Activated CD4-positive, alpha-beta memory T cell treated with anti-CD3 and anti-CD28 coated beads, Interleukin-2, amount 10 ng/mL, durations not matched to agents 7 days and 5 days (primary cell): ENCODE results near the gene ST3GAL2. TPM values are rescaled to one million over a fixed set of nuclear protein-coding genes. Genes with fewer than 3 reads are reported as not detected.
A peak's percentile ranks its signal among the peaks of the same experiment; 100 is the strongest.

Source experiments
- CTCF ChIA-PET: fragments of 350-600 bp; sonication (Branson Sonifier 250); formaldehyde crosslinking; loops from one replicate; lab custom pipeline; 2021; ENCODE audit warnings: antibody characterized with exemption, inconsistent platforms; lab: Charles Lee
- POLR2A ChIA-PET: fragments of 350-600 bp; sonication (Branson Sonifier 250); formaldehyde crosslinking; loops from one replicate; lab custom pipeline; 2021; ENCODE audit warnings: antibody characterized with exemption; lab: Charles Lee
- DNase-seq: peaks from one replicate; pipeline ENCODE4 v3.0.0-alpha.2; 2020
- H3K27ac Mint-ChIP-seq: one replicate; pipeline ENCODE4 v1.8.0; 2021; ENCODE audit warnings: mild to moderate bottlenecking, mixed read lengths
- H3K27me3 Mint-ChIP-seq: one replicate; pipeline ENCODE4 v1.8.0; 2021; ENCODE audit warnings: mixed read lengths
- H3K36me3 Mint-ChIP-seq: one replicate; pipeline ENCODE4 v1.8.0; 2021; ENCODE audit warnings: low read depth, mixed read lengths
- H3K4me1 Mint-ChIP-seq: one replicate; pipeline ENCODE4 v1.8.0; 2021; ENCODE audit warnings: mixed read lengths
- H3K4me3 Mint-ChIP-seq: one replicate; pipeline ENCODE4 v1.8.0; 2021; ENCODE audit warnings: mild to moderate bottlenecking, mixed read lengths
- H3K9me3 Mint-ChIP-seq: one replicate; pipeline ENCODE4 v1.8.0; 2021; ENCODE audit warnings: mixed read lengths
- total RNA-seq, 2 experiments: library from RNA; stranded (reverse); gene quantifications; one replicate each; pipeline ENCODE4 v1.2.3, GENCODE V29; 2021

Gene ST3GAL2
- total RNA-seq, 2 experiments from 2014 or later = 21.6 to 22.7 TPM

- no peaks in the 10 kb centered on the region for H3K27me3 Mint-ChIP-seq
- peaks cover 12% of the 10 kb centered on the region for H3K36me3 Mint-ChIP-seq
- H3K27ac Mint-ChIP-seq = no peak overlapping the region
- ChIA-PET CTCF (no interaction called here), POLR2A (interaction anchor here (1.0 kb wide), 2 partner anchors 31 to 51 kb away, joined by 3 to 4 read pairs; no protein-coding TSS in a partner anchor)
- H3K9me3 Mint-ChIP-seq = no peaks in the 10 kb centered on the region
- DNase-seq = no peak
- H3K4me1 Mint-ChIP-seq = peaks cover 51% of the 10 kb centered on the region
- H3K4me3 Mint-ChIP-seq = no peak overlapping the region
Observed at GRCh38 chr16:70432356-70432722, 6.6 kb downstream of the ST3GAL2 start.

GRCh38 chr16:70430667-70431536, 8.0 kb downstream of the ST3GAL2 start:
- peaks cover 42% of the 10 kb centered on the region for H3K4me1 Mint-ChIP-seq
- peaks cover 12% of the 10 kb centered on the region for H3K36me3 Mint-ChIP-seq
- no peak overlapping the region for H3K4me3 Mint-ChIP-seq
- no peaks in the 10 kb centered on the region for H3K27me3 Mint-ChIP-seq
- no peaks in the 10 kb centered on the region for H3K9me3 Mint-ChIP-seq
- H3K27ac Mint-ChIP-seq = peak overlapping the region; percentile 77
- peak; percentile 45 for DNase-seq
- POLR2A ChIA-PET = interaction anchor here (2.0 kb wide), 1 partner anchor 50 kb away, joined by 10 read pairs; no protein-coding TSS in a partner anchor
- CTCF ChIA-PET = no interaction called here

GRCh38 chr16:70429888-70430666, 8.8 kb downstream of the ST3GAL2 start:
- Mint-ChIP-seq H3K27ac (peak overlapping the region; percentile 77), H3K4me1 (peaks cover 42% of the 10 kb centered on the region), H3K36me3 (peaks cover 12% of the 10 kb centered on the region), H3K9me3 (no peaks in the 10 kb centered on the region), H3K27me3 (no peaks in the 10 kb centered on the region), H3K4me3 (no peak overlapping the region)
- CTCF ChIA-PET = no interaction called here
- POLR2A ChIA-PET = interaction anchor here (2.0 kb wide), 1 partner anchor 49 kb away, joined by 10 read pairs; no protein-coding TSS in a partner anchor
- no peak for DNase-seq

- H3K4me1 Mint-ChIP-seq = peaks cover 38% of the 10 kb centered on the region
- peak; percentile 63 for DNase-seq
- no peak overlapping the region for H3K4me3 Mint-ChIP-seq
- no peaks in the 10 kb centered on the region for H3K9me3 Mint-ChIP-seq
- ChIA-PET POLR2A (interaction anchor here (1.2 to 2.0 kb wide), 2 partner anchors 9 to 48 kb away, joined by 3 to 10 read pairs; no protein-coding TSS in a partner anchor), CTCF (interaction anchor here (0.7 kb wide), 1 partner anchor 48 kb away, joined by 3 read pairs; no protein-coding TSS in a partner anchor)
- H3K36me3 Mint-ChIP-seq = peaks cover 5% of the 10 kb centered on the region
- H3K27ac Mint-ChIP-seq = peak overlapping the region; percentile 34
- H3K27me3 Mint-ChIP-seq = no peaks in the 10 kb centered on the region
Observed at GRCh38 chr16:70428178-70428998, 10.5 kb downstream of the ST3GAL2 start.

- Mint-ChIP-seq H3K4me1 (peaks cover 35% of the 10 kb centered on the region), H3K36me3 (peaks cover 5% of the 10 kb centered on the region), H3K9me3 (no peaks in the 10 kb centered on the region), H3K4me3 (no peak overlapping the region), H3K27ac (peak overlapping the region; percentile 4), H3K27me3 (no peaks in the 10 kb centered on the region)
- POLR2A ChIA-PET = interaction anchor here (1.2 kb wide), 1 partner anchor 9 kb away, joined by 3 read pairs; no protein-coding TSS in a partner anchor
- DNase-seq = no peak
- CTCF ChIA-PET = interaction anchor here (0.7 kb wide), 1 partner anchor 48 kb away, joined by 3 read pairs; no protein-coding TSS in a partner anchor
Observed at GRCh38 chr16:70427786-70428177, 11.1 kb downstream of the ST3GAL2 start.

GRCh38 chr16:70422543-70422942, 16.4 kb downstream of the ST3GAL2 start:
- CTCF ChIA-PET = no interaction called here
- peaks cover 19% of the 10 kb centered on the region for H3K4me1 Mint-ChIP-seq
- H3K4me3 Mint-ChIP-seq = no peak overlapping the region
- H3K36me3 Mint-ChIP-seq = peaks cover under 1% of the 10 kb centered on the region
- POLR2A ChIA-PET = interaction anchor here (0.8 kb wide), 1 partner anchor 15 kb away, joined by 4 read pairs; no protein-coding TSS in a partner anchor
- no peaks in the 10 kb centered on the region for H3K9me3 Mint-ChIP-seq
- H3K27me3 Mint-ChIP-seq = no peaks in the 10 kb centered on the region
- DNase-seq = no peak
- no peak overlapping the region for H3K27ac Mint-ChIP-seq

- peaks cover 16% of the 10 kb centered on the region for H3K4me1 Mint-ChIP-seq
- DNase-seq = no peak
- no peak overlapping the region for H3K4me3 Mint-ChIP-seq
- no peaks in the 10 kb centered on the region for H3K9me3 Mint-ChIP-seq
- H3K27me3 Mint-ChIP-seq = no peaks in the 10 kb centered on the region
- H3K27ac Mint-ChIP-seq = no peak overlapping the region
- POLR2A ChIA-PET = interaction anchor here (0.8 kb wide), 1 partner anchor 14 kb away, joined by 4 read pairs; no protein-coding TSS in a partner anchor
- CTCF ChIA-PET = interaction anchor here (1.0 to 1.2 kb wide), 2 partner anchors 27 to 91 kb away, joined by 3 read pairs; no protein-coding TSS in a partner anchor
- H3K36me3 Mint-ChIP-seq = no peaks in the 10 kb centered on the region
Observed at GRCh38 chr16:70421473-70422311, 17.2 kb downstream of the ST3GAL2 start.

GRCh38 chr16:70421014-70421413, 17.9 kb downstream of the ST3GAL2 start:
- Mint-ChIP-seq H3K27ac (no peak overlapping the region), H3K36me3 (no peaks in the 10 kb centered on the region), H3K4me1 (peaks cover 16% of the 10 kb centered on the region), H3K4me3 (no peak overlapping the region), H3K9me3 (no peaks in the 10 kb centered on the region), H3K27me3 (no peaks in the 10 kb centered on the region)
- DNase-seq = no peak
- ChIA-PET POLR2A (no interaction called here), CTCF (interaction anchor here (1.0 to 1.2 kb wide), 2 partner anchors 27 to 90 kb away, joined by 3 read pairs; no protein-coding TSS in a partner anchor)

GRCh38 chr16:70419384-70420327, 19.2 kb downstream of the ST3GAL2 start:
- Mint-ChIP-seq H3K36me3 (no peaks in the 10 kb centered on the region), H3K27me3 (no peaks in the 10 kb centered on the region), H3K9me3 (no peaks in the 10 kb centered on the region), H3K4me3 (no peak overlapping the region), H3K27ac (no peak overlapping the region), H3K4me1 (peaks cover 16% of the 10 kb centered on the region)
- DNase-seq = no peak
- POLR2A ChIA-PET = interaction anchor here (0.7 to 1.2 kb wide), 2 partner anchors 8 to 38 kb away, joined by 3 read pairs; no protein-coding TSS in a partner anchor
- CTCF ChIA-PET = no interaction called here

- Mint-ChIP-seq H3K36me3 (no peaks in the 10 kb centered on the region), H3K27ac (no peak overlapping the region), H3K4me1 (peaks cover 16% of the 10 kb centered on the region), H3K9me3 (no peaks in the 10 kb centered on the region), H3K4me3 (no peak overlapping the region), H3K27me3 (no peaks in the 10 kb centered on the region)
- DNase-seq = no peak
- ChIA-PET POLR2A (interaction anchor here (0.7 to 1.2 kb wide), 2 partner anchors 9 to 38 kb away, joined by 3 read pairs; no protein-coding TSS in a partner anchor), CTCF (interaction anchor here (1.5 kb wide), 1 partner anchor 22 kb away, joined by 3 read pairs; no protein-coding TSS in a partner anchor)
Observed at GRCh38 chr16:70418993-70419318, 19.9 kb downstream of the ST3GAL2 start.
